MM.1S (cell line): ENCODE data around the gene TACR2.

ENCODE experiments used
- DNase-seq: peaks from one replicate; pipeline ENCODE4 v3.0.0-alpha.2; 2015
- H2AFZ ChIP-seq: fragments of 300-600 bp; sonication (generic); 2 replicates; pipeline ENCODE4 v1.6.0; 2016; ENCODE audit warnings: antibody characterized with exemption, low read length
- H3F3A ChIP-seq: fragments of 300-600 bp; sonication (generic); 2 replicates; pipeline ENCODE4 v1.6.1; 2016; ENCODE audit warnings: mild to moderate bottlenecking, antibody characterized with exemption, low read length, moderate library complexity, mixed read lengths; ENCODE audit not compliant: insufficient read depth
- H3K27ac ChIP-seq: fragments of 300-600 bp; sonication (generic); 2 replicates; pipeline ENCODE4 v1.5.1; 2016; ENCODE audit warnings: mild to moderate bottlenecking, low read length
- H3K27me3 ChIP-seq: fragments of 300-600 bp; sonication (generic); replicated peaks from 2 replicates; pipeline ENCODE4 v1.6.0; 2016; ENCODE audit warnings: low read length; ENCODE audit not compliant: insufficient read depth
- H3K36me3 ChIP-seq: fragments of 300-600 bp; sonication (generic); replicated peaks from 2 replicates; pipeline ENCODE4 v1.6.1; 2016; ENCODE audit warnings: mild to moderate bottlenecking, low read length, mixed read lengths; ENCODE audit not compliant: insufficient read depth
- H3K4me1 ChIP-seq: fragments of 300-600 bp; sonication (generic); 2 replicates; pipeline ENCODE4 v1.6.1; 2016; ENCODE audit warnings: low read length, mixed read lengths
- H3K4me2 ChIP-seq: fragments of 300-600 bp; sonication (generic); 2 replicates; pipeline ENCODE4 v1.6.0; 2016; ENCODE audit warnings: low read depth, low read length
- H3K4me3 ChIP-seq: fragments of 300-600 bp; sonication (generic); 2 replicates; pipeline ENCODE4 v1.5.1; 2016; ENCODE audit warnings: low read length, mixed read lengths
- H3K79me2 ChIP-seq: fragments of 300-600 bp; sonication (generic); 2 replicates; pipeline ENCODE4 v1.6.1; 2016; ENCODE audit warnings: mixed run types, low read length, mixed read lengths
- H3K9ac ChIP-seq: fragments of 300-600 bp; sonication (generic); 2 replicates; pipeline ENCODE4 v1.6.1; 2016; ENCODE audit warnings: low read length, mixed read lengths
- H3K9me2 ChIP-seq: fragments of 300-600 bp; sonication (generic); replicated peaks from 2 replicates; pipeline ENCODE4 v1.6.1; 2016; ENCODE audit warnings: mild to moderate bottlenecking, low read length, mixed read lengths; ENCODE audit not compliant: insufficient read depth
- H3K9me3 ChIP-seq: fragments of 300-600 bp; sonication (generic); replicated peaks from 2 replicates; pipeline ENCODE4 v1.6.1; 2016; ENCODE audit warnings: mild to moderate bottlenecking, low read length, mixed read lengths; ENCODE audit not compliant: insufficient read depth
- H4K20me1 ChIP-seq: fragments of 300-600 bp; sonication (generic); 2 replicates; pipeline ENCODE4 v1.6.1; 2016; ENCODE audit warnings: mild to moderate bottlenecking, low read length, moderate library complexity, mixed read lengths; ENCODE audit not compliant: insufficient read depth
- CTCF ChIP-seq: fragments of 300-600 bp; sonication (generic); IDR thresholded peaks from 2 replicates; pipeline ENCODE4 v1.5.1; 2016; ENCODE audit warnings: antibody characterized with exemption, low read length, mixed read lengths
- EZH2 ChIP-seq: fragments of 300-600 bp; sonication (generic); optimal IDR thresholded peaks from 2 replicates; pipeline ENCODE3; 2017; ENCODE audit warnings: low read depth, mild to moderate bottlenecking, antibody characterized with exemption, low read length, mixed read lengths
- EZH2phosphoT487 ChIP-seq: fragments of 300-600 bp; sonication (generic); IDR thresholded peaks from 2 replicates; pipeline ENCODE4 v1.6.1; 2018; ENCODE audit warnings: antibody characterized with exemption, low read length

The TACR2 gene

GRCh38 chr10:69445041-69445440 is 28.3 kb upstream of the TACR2 start:
- no peak for TF ChIP-seq EZH2
- TF ChIP-seq EZH2phosphoT487 = no peak
- no peak for TF ChIP-seq CTCF
- Histone ChIP-seq H3K4me2 (no peak overlapping the region), H3K9ac (no peak overlapping the region), H4K20me1 (no peaks in the 10 kb centered on the region), H3K79me2 (no peaks in the 10 kb centered on the region), H3K4me1 (no peaks in the 10 kb centered on the region), H3K27ac (no peak overlapping the region), H3K9me2 (no peaks in the 10 kb centered on the region), H3K4me3 (no peak overlapping the region), H3F3A (no peaks in the 10 kb centered on the region), H2AFZ (no peak overlapping the region), H3K9me3 (no peaks in the 10 kb centered on the region), H3K27me3 (no peaks in the 10 kb centered on the region), H3K36me3 (no peaks in the 10 kb centered on the region)
- no peak for DNase-seq

- no peak overlapping the region for H3K4me3 ChIP-seq
- no peaks in the 10 kb centered on the region for H3F3A ChIP-seq
- H2AFZ ChIP-seq = no peak overlapping the region
- DNase-seq = no peak
- no peaks in the 10 kb centered on the region for H3K9me3 ChIP-seq
- no peak for TF ChIP-seq CTCF
- TF ChIP-seq EZH2phosphoT487 = no peak
- TF ChIP-seq EZH2 = no peak
- no peaks in the 10 kb centered on the region for H4K20me1 ChIP-seq
- no peak overlapping the region for H3K27ac ChIP-seq
- no peaks in the 10 kb centered on the region for H3K36me3 ChIP-seq
- no peak overlapping the region for H3K4me2 ChIP-seq
- H3K9me2 ChIP-seq = no peaks in the 10 kb centered on the region
- H3K4me1 ChIP-seq = no peaks in the 10 kb centered on the region
- H3K27me3 ChIP-seq = 0 out of 2 replicates have a peak, but pooled peaks cover 2% of the 10 kb centered on the region
- H3K79me2 ChIP-seq = no peaks in the 10 kb centered on the region
- no peak overlapping the region for H3K9ac ChIP-seq
Observed at GRCh38 chr10:69443354-69443753, 26.6 kb upstream of the TACR2 start.

GRCh38 chr10:69439813-69440506 is 23.2 kb upstream of the TACR2 start:
- no peaks in the 10 kb centered on the region for H4K20me1 ChIP-seq
- H3K79me2 ChIP-seq = no peaks in the 10 kb centered on the region
- no peak for TF ChIP-seq EZH2
- no peak for TF ChIP-seq EZH2phosphoT487
- no peak for TF ChIP-seq CTCF
- H3K4me1 ChIP-seq = no peaks in the 10 kb centered on the region
- no peaks in the 10 kb centered on the region for H3F3A ChIP-seq
- H3K9me2 ChIP-seq = no peaks in the 10 kb centered on the region
- H3K4me3 ChIP-seq = no peak overlapping the region
- no peak overlapping the region for H3K9ac ChIP-seq
- H3K27ac ChIP-seq = no peak overlapping the region
- no peaks in the 10 kb centered on the region for H3K9me3 ChIP-seq
- peaks cover 15% of the 10 kb centered on the region for H3K27me3 ChIP-seq
- H3K36me3 ChIP-seq = no peaks in the 10 kb centered on the region
- H2AFZ ChIP-seq = no peak overlapping the region
- no peak overlapping the region for H3K4me2 ChIP-seq
- DNase-seq = no peak
